LNCAP (cell line): ENCODE data around the gene TMUB1.

Source experiments
- TF ChIP-seq, protein P1 (sequence below): fragments of 450-650 bp; IDR thresholded peaks from 2 replicates; pipeline ENCODE4 v1.5.1; 2017; ENCODE audit warnings: mild to moderate bottlenecking

The TMUB1 gene

DNA sequence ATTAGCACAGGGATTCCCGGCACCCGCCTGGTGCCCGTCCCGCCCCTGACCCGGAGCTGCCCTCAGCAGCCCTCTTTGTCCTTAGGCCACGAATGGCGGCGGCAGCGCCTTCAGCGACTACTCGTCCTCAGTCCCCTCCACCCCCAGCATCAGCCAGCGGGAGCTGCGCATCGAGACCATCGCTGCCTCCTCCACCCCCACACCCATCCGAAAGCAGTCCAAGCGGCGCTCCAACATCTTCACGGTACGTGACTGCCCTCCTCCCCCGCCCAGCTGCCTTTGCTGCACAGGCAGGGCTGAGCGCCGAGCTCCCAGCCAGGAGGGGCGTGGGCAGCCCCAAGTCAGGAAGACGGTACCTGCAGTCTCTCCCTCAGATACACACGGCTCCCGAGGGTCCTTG is 36.6 kb upstream of the TMUB1 start:
- TF ChIP-seq, protein P1, sequence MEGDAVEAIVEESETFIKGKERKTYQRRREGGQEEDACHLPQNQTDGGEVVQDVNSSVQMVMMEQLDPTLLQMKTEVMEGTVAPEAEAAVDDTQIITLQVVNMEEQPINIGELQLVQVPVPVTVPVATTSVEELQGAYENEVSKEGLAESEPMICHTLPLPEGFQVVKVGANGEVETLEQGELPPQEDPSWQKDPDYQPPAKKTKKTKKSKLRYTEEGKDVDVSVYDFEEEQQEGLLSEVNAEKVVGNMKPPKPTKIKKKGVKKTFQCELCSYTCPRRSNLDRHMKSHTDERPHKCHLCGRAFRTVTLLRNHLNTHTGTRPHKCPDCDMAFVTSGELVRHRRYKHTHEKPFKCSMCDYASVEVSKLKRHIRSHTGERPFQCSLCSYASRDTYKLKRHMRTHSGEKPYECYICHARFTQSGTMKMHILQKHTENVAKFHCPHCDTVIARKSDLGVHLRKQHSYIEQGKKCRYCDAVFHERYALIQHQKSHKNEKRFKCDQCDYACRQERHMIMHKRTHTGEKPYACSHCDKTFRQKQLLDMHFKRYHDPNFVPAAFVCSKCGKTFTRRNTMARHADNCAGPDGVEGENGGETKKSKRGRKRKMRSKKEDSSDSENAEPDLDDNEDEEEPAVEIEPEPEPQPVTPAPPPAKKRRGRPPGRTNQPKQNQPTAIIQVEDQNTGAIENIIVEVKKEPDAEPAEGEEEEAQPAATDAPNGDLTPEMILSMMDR = no peak

DNA sequence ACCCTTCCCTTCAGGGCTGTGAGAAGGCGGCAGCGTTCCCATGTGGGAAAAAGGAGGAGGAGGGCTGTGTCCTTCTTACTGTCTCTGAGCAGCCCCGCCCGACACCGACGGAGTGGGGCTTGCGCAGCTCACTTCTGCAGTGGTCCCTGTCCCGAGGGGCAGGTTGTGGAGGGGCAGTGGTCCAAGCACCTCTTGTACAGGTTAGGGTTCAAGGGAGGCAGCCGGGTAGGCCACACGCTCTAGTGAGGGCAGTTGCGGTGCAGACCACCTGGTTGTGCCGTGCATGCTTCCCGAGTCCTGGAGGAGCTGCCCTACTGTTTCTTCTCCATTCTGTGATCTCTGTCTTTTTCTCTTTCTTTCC is 35.7 kb upstream of the TMUB1 start:
- TF ChIP-seq, protein P1 = no peak

DNA sequence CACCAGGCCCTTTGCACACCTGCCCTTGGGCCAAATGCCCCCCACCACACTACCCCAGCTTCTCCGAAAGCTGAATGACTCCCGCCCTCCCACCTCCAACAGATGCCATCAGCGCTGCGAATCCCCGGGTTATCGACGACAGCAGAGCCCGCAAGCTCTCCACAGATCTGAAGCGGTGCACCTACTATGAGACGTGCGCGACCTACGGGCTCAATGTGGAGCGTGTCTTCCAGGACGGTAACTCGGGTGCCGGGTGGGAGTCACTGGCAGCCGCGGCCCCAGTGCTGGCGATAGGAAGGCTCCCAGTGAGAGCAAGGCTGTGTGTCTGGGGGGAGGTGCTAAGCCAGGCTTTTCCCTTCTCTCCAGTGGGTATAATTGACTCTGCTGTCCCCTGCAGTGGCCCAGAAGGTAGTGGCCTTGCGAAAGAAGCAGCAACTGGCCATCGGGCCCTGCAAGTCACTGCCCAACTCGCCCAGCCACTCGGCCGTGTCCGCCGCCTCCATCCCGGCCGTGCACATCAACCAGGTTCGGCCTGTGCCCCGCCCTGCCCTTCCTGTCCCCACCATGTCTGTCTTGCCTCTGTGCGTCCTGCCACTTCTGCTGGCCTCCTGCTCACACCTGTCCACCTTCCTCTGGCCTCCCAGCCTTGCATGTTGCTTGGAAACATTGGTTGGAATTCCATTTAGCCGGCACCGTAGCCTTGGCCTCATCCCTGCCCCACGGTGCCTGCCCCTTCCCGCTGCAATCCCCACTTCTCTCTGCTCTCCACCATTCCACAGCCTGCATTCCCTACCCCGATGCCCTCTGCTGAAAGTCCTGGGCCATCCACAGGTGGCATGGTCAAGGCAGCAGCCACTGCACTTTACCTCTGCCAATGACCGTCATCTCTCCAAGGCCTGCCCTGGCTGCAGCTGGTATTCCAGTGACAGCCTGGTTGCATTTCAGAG is 35.1 kb upstream of the TMUB1 start:
- TF ChIP-seq, protein P1 = no peak

DNA sequence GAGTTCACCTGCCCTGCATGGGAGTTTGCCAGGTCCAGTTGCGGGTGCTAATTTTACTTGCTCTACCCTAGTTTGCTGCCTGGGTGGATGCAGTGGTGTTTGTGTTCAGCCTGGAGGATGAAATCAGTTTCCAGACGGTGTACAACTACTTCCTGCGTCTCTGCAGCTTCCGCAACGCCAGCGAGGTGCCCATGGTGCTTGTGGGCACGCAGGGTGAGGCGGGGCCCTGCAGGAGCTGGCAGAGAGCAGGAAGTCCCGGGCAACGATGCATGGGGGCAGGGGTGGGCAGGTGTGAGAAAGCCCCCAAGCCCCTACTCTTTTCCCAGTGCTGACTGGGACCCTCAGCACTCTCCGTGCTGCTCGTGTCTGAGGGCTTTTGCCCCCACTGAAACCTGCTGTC is 34.3 kb upstream of the TMUB1 start:
- TF ChIP-seq, protein P1 = no peak

DNA sequence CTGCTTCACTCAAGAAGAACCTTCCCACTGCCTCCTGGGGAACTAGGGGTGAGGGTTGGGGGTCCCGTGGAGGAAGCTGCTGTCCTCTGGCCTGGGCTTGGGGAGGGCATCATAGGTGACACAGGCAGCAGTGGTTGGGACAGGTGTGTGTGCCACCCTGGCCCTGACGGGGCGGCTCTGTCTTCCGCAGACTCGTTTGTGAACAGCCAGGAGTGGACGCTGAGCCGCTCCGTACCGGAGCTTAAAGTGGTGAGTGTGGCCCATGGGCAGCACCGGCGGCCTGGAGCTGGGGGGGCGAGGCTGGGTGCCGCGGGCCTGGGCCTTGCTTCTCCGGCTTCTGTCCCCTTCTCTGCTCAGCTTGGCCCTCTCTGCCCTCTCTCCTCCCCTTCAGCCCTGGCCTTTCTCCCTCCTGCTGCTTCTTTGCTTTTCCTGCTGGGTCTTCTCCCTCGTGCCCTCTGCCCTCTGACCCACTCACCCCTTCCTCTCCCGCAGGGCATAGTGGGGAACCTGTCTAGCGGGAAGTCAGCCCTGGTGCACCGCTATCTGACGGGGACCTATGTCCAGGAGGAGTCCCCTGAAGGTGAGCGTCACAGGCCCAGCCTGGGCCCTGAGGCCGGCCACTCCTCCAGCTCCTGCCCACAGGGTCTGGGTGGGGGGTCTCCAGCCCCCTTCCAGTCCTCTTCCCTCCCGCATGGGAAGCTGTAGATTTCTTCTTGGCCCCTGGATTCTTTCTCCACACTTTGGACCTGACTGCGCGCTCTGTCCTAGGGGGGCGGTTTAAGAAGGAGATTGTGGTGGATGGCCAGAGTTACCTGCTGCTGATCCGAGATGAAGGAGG is 33.5 kb upstream of the TMUB1 start:
- TF ChIP-seq, protein P1 = no peak

DNA sequence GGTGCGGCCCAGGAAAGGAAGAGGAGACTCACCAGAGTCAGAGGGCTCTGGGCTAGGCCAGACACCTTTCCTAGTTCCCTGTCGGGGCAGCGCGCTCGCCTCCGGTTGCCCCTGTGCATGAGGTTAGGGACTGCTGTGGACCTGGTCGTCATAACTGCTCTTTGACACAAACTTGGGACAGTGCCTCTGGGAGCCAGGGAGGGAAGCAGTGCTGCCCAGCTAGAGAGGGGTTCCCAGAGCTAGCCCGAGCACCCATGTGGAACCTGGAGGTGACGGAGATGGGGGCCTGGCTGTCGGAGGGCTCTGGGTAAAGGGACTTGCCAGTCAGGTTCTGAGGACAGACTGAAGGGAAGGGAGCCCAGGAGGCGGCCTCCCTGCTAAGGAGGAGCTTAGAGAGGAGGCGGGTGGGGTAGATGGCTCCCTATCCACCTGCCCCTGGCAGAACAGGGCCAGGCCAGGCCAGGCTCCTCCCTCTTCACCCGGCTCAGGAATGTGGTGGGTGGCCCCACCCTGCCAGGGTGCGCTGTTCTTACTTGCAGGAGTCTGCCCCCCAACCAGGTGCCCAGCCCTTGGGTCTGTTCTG is 32.6 kb upstream of the TMUB1 start:
- TF ChIP-seq, protein P1 = no peak

DNA sequence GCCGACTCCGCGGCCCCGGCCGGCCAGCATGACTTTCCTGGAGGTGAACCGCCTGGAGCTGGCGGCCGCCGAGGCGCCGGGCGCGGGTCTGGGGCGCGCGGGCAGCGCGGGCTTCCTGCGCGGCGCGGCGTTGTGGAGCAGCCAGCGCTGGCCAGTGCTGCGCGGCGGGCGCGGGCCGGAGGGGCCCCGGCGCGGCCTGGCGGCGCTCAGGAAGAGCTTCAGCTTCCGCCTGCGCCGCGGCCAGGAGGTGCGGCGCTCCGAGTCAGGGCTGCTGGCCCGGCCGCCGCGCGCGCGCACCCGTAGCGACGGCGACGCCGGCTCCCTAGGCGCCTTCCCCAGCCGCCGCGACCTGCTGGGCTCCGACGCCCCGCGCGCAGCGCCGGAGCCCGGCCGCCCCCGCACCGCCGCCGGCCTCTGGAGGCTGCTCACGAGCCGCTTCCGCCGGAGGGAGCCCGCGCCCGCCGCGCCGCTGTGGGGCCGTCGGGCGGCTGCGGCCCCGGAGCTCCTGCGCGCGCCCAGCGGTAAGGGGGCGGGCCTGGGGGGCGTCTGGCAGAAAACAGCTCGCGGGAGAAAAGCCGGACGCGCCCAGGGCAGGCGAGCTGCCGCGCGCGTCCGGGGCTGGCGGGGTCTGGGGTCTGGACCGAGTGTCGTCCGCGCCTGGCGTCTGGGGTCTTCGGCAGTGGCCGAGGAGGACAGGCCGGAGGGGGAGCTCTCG is 32.0 kb upstream of the TMUB1 start:
- TF ChIP-seq, protein P1 = no peak
